GM12878 (cell line): ENCODE measurements around the gene PROB1. TPM values are rescaled to one million over a fixed set of nuclear protein-coding genes. Genes with fewer than 3 reads are reported as not detected.

Source experiments
- ATAC-seq: fragments of 200-7000 bp; cut with Tn5 transposase; 3 replicates; pipeline ENCODE4 v1.9.1; 2020; ENCODE audit warnings: mild to moderate bottlenecking, moderate library complexity
- BruUV-seq: library from RNA; stranded (reverse); fragments of 400-500 nt; replicated peaks from 2 replicates; lab custom pipeline; 2021; lab: Mats Ljungman, UMichigan
- CTCF ChIA-PET: fragments of 300-600 bp; sonication (Branson Sonifier 250); formaldehyde crosslinking; extraction: SDS; loops from one replicate; lab custom pipeline; 2021; ENCODE audit warnings: inconsistent platforms; lab: Yijun Ruan, JAX
- POLR2A ChIA-PET: fragments of 350-600 bp; formaldehyde crosslinking; extraction: SDS; loops from one replicate; lab custom pipeline; 2021; ENCODE audit warnings: inconsistent platforms; lab: Charles Lee
- RAD21 ChIA-PET: fragments of 300-600 bp; sonication (Branson Sonifier 250); formaldehyde crosslinking; loops from one replicate; lab custom pipeline; 2023; ENCODE audit warnings: antibody characterized with exemption; ENCODE audit not compliant: unreplicated experiment; lab: Charles Lee
- SMC1A ChIA-PET: fragments of 300-600 bp; sonication (Branson Sonifier 250); formaldehyde crosslinking; loops from one replicate; lab custom pipeline; 2023; ENCODE audit not compliant: unreplicated experiment, uncharacterized antibody; lab: Charles Lee
- DNase-seq: peaks from one replicate; pipeline ENCODE4 v3.0.0-alpha.2; 2011; ENCODE audit warnings: low read depth, low spot score
- FAIRE-seq: peaks from 3 replicates; lab custom pipeline; 2011; peaks lifted over from hg19 to GRCh38; lab: Jason Lieb, UNC
- H2AFZ ChIP-seq: 2 replicates; pipeline ENCODE4 v1.6.0; 2011; ENCODE audit warnings: low read depth, low read length, control low read depth; ENCODE audit not compliant: control insufficient read depth
- H3K27ac ChIP-seq: 2 replicates; pipeline ENCODE4 v1.5.1; 2011; ENCODE audit warnings: control low read depth; ENCODE audit not compliant: control insufficient read depth, insufficient read depth
- H3K27me3 ChIP-seq, 2 experiments: replicated peaks in 1 of 2; 2 replicates each; pipeline versions ENCODE4 v1.6.0 to v1.6.1; 2011; ENCODE audit warnings: low read length in 1 of 2; ENCODE audit not compliant: control insufficient read depth in 2 of 2, insufficient read depth in 2 of 2
- H3K36me3 ChIP-seq, 2 experiments: 2 replicates each; pipeline ENCODE4 v1.5.1; 2011; ENCODE audit warnings: low read length in 1 of 2; ENCODE audit not compliant: control insufficient read depth in 2 of 2, insufficient read depth in 2 of 2
- H3K4me1 ChIP-seq: 2 replicates; pipeline ENCODE4 v1.6.1; 2011; ENCODE audit warnings: mild to moderate bottlenecking, low read length, moderate library complexity, mixed read lengths; ENCODE audit not compliant: control insufficient read depth, insufficient read depth
- H3K4me2 ChIP-seq: 2 replicates; pipeline ENCODE4 v1.6.0; 2011; ENCODE audit warnings: control low read depth; ENCODE audit not compliant: control insufficient read depth, insufficient read depth
- H3K4me3 ChIP-seq: fragments of 200-600 bp; sonication (generic); 2 replicates; pipeline ENCODE4 v1.5.1; 2016
- H3K79me2 ChIP-seq: 2 replicates; pipeline ENCODE4 v1.6.0; 2011; ENCODE audit warnings: low read length; ENCODE audit not compliant: control insufficient read depth, insufficient read depth
- H3K9ac ChIP-seq: 2 replicates; pipeline ENCODE4 v1.8.0; 2011; ENCODE audit warnings: low read length, control low read depth, mixed read lengths; ENCODE audit not compliant: control insufficient read depth, insufficient read depth
- H3K9me3 ChIP-seq: replicated peaks from 3 replicates; pipeline ENCODE4 v1.5.1; 2011; ENCODE audit warnings: mild to moderate bottlenecking, low read length; ENCODE audit not compliant: control insufficient read depth, insufficient read depth
- H4K20me1 ChIP-seq: 2 replicates; pipeline ENCODE4 v1.6.0; 2011; ENCODE audit not compliant: control insufficient read depth, insufficient read depth
- ASH2L ChIP-seq: fragments of 300-600, 200-600 bp; sonication (generic); IDR thresholded peaks from 2 replicates; pipeline ENCODE4 v1.6.1; 2017; ENCODE audit warnings: low read depth, mild to moderate bottlenecking, borderline replicate concordance
- ATF2 ChIP-seq: IDR thresholded peaks from 2 replicates; pipeline ENCODE4 v1.6.1; 2012; ENCODE audit warnings: low read length, inconsistent platforms
- BCLAF1 ChIP-seq: fragments of 450-650 bp; IDR thresholded peaks from 2 replicates; pipeline ENCODE4 v1.6.1; 2017; ENCODE audit warnings: antibody characterized with exemption, mild to moderate bottlenecking, moderate library complexity
- CREB1 ChIP-seq: IDR thresholded peaks from 2 replicates; pipeline ENCODE4 v1.6.1; 2012; ENCODE audit warnings: low read depth, mild to moderate bottlenecking, inconsistent platforms
- EGR1 ChIP-seq, 2 experiments: IDR thresholded peaks; 1 replicate in 1 of 2; 2 replicates in 1 of 2; pipeline ENCODE4 v1.6.1; 2011 to 2012; ENCODE audit warnings: low read depth in 2 of 2, low read length in 2 of 2, borderline replicate concordance in 1 of 2, mild to moderate bottlenecking in 1 of 2, moderate library complexity in 1 of 2
- HDAC2 ChIP-seq: fragments of 200-600 bp; sonication (generic); IDR thresholded peaks from 2 replicates; pipeline ENCODE4 v1.6.1; 2017
- IKZF1 ChIP-seq: fragments of 450-650 bp; conservative IDR thresholded peaks from 2 replicates; pipeline ENCODE4 v1.6.1; 2017; ENCODE audit warnings: antibody characterized with exemption, mild to moderate bottlenecking
- SMAD1 ChIP-seq: fragments of 450-650 bp; IDR thresholded peaks from 2 replicates; pipeline ENCODE4 v1.6.1; 2018; ENCODE audit warnings: mild to moderate bottlenecking, low read depth; ENCODE audit not compliant: partially characterized antibody
- SMC3 ChIP-seq: IDR thresholded peaks from 2 replicates; pipeline ENCODE4 v1.6.1; 2011; ENCODE audit warnings: low read length, improper control_type of control experiment, borderline replicate concordance
- ZNF592 ChIP-seq: fragments of 450-650 bp; IDR thresholded peaks from 2 replicates; pipeline ENCODE4 v1.6.1; 2017; ENCODE audit warnings: mild to moderate bottlenecking, moderate library complexity
- WGBS: methylation state at CpG from one replicate; pipeline ENCODE4 v1.1.6; 2016; ENCODE audit warnings: low lambda C conversion rate; ENCODE audit not compliant: insufficient replicate concordance, insufficient coverage; ENCODE audit errors: missing lambda C conversion rate; 5-methylcytosine and 5-hydroxymethylcytosine counted together
- in situ Hi-C: fragments of 300-500 bp; cut with MboI; formaldehyde crosslinking; loops from 9 replicates; pipeline ENCODE4 v1.14.3; 2018; ENCODE audit warnings: mixed read lengths
- intact Hi-C: fragments of 100-400 bp; cut with micrococcal nuclease; formaldehyde crosslinking; loops from one replicate; pipeline ENCODE4 v1.14.2; 2022; ENCODE audit not compliant: unreplicated experiment
- polyA plus RNA-seq, 11 experiments: library from polyadenylated mRNA; depleted of rRNA in 4 of 11; unstranded in 6 of 11; stranded (reverse) in 5 of 11; fragments of >200 nt; fragmentation: Nextera tagmentation in 4 of 11; fragmentation: Illumina TruSeq in 1 of 11; extraction: Ambion mirVana in 4 of 11; extraction: Trizol in 1 of 11; gene quantifications; 1 replicate in 1 of 11; 2 replicates in 10 of 11; pipeline versions ENCODE4 v1.2.1 to v1.2.3, GENCODE V29; 2011 to 2016; ENCODE audit warnings: inconsistent platforms in 2 of 11, missing spikeins in 2 of 11, low read depth in 1 of 11
- total RNA-seq, 4 experiments: library from RNA; depleted of rRNA in 3 of 4; stranded (reverse); fragments of >200 nt in 3 of 4; fragmentation: Illumina TruSeq in 1 of 4; extraction: Trizol in 1 of 4; gene quantifications; 2 replicates each; pipeline versions ENCODE4 v1.2.1 to v1.2.3, GENCODE V29; 2013 to 2021

PROB1 gene
- total and polyA plus RNA-seq, 10 of the 15 experiments (the other 5 are each of a cell fraction or from before 2014, with no cell fraction given): 0.14 to 8.1 (median 2.9) TPM

GRCh38 chr5:139430015-139430414, 35.1 kb upstream of the PROB1 start (continued):
- TF ChIP-seq ASH2L (no peak), CREB1 (no peak), SMAD1 (no peak)

- Histone ChIP-seq H3K9ac (no peak overlapping the region), H3K79me2 (no peaks in the 10 kb centered on the region), H3K27me3 (no peaks in the 10 kb centered on the region), H3K4me1 (no peaks in the 10 kb centered on the region), H2AFZ (no peak overlapping the region), H3K36me3 (peaks cover 0 to 2% of the 10 kb centered on the region in 2 experiments; a peak in 2 of 4 replicates), H3K4me3 (no peak overlapping the region), H3K9me3 (no peaks in the 10 kb centered on the region), H3K4me2 (no peak overlapping the region), H3K27ac (no peak overlapping the region), H4K20me1 (no peaks in the 10 kb centered on the region)
- DNase-seq (no peak), FAIRE-seq (no peak), ATAC-seq (no peak)
- RAD21 ChIA-PET: interaction anchor here (1.1 to 9.2 kb wide), 3 partner anchors 11 to 87 kb away, joined by 3 to 241 read pairs (median 8); no protein-coding TSS in a partner anchor
- in situ Hi-C loops: no loop called here
- POLR2A ChIA-PET: interaction anchor here (0.6 to 2.4 kb wide), 2 partner anchors 40 to 87 kb away, joined by 4 to 12 read pairs; no protein-coding TSS in a partner anchor
- CTCF ChIA-PET: interaction anchor here (0.6 to 9.5 kb wide), 6 partner anchors 8 to 339 kb away, joined by 3 to 491 read pairs (median 5); no protein-coding TSS in a partner anchor
- WGBS: 72% methylated on average over 8 of the region's 8 CpGs
- SMC1A ChIA-PET: interaction anchor here (1.4 to 5.3 kb wide), 4 partner anchors 11 to 202 kb away, joined by 4 to 235 read pairs (median 48); partner anchors contain the start of gene DNAJC18
- intact Hi-C loops: no loop called here
- no TSS peak for BruUV-seq
- TF ChIP-seq ZNF592: no peak
- no peak for TF ChIP-seq BCLAF1
- no peak for TF ChIP-seq ATF2
- no peak for TF ChIP-seq IKZF1
- no peak for TF ChIP-seq SMC3
- TF ChIP-seq HDAC2: no peak
- TF ChIP-seq EGR1 (IDR thresholded peaks at IDR 0.05; ENCODE audit: borderline replicate concordance in 1 of 2, low read depth in 2 of 2, low read length in 2 of 2): no peak
Observed at GRCh38 chr5:139426203-139426885, 31.4 kb upstream of the PROB1 start.
